NCI-H1436 (cell line): ENCODE results near the gene FLNC.

Experiments
- DNase-seq: peaks from one replicate; lab custom pipeline; 2025; lab: John Stamatoyannopoulos, UW

Gene FLNC

GRCh38 chr7:128891110-128891941 is 61.1 kb downstream of the FLNC start:
- DNase-seq = no peak

- DNase-seq = no peak
Measured at GRCh38 chr7:128891942-128892269, 61.7 kb downstream of the FLNC start.

DNA sequence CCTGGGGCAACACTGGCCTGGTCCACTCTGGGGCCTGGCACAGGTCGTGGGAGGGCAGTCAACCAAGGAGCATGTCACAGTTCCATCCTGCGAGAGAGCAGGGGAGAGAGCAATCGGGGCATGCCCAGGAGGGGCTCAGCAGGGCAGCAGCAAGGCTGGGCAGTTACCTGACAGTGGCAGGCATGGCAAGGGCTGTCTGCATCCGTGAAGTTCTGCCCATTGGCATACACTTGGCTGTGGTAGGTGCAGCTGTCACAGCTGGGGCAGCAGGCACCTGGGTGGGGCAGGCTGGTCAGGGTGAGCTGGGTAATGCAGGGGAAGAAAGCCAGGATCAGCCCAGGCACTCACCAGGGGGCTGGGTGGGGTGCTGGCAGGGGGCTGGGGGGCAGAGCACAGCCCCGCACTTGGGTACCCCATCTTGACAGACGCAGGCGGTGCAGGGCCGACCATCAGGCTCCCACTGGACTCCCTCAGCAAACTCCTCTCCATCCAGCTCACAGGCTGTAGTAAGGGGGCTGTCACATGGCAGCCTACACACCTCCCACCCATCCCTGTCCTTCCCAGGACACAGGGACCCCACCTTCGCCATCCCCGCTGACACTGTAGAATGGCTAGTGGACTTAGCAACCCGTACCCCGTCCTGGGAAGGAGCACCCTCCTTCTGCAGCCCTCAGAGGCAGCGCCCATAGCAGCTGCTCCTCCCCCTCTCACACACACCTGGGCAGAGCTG is 62.5 kb downstream of the FLNC start:
- no peak for DNase-seq

GRCh38 chr7:128893251-128894100 is 63.3 kb downstream of the FLNC start:
- DNase-seq = no peak

GRCh38 chr7:128894101-128894440 is 63.9 kb downstream of the FLNC start:
- no peak for DNase-seq

DNA sequence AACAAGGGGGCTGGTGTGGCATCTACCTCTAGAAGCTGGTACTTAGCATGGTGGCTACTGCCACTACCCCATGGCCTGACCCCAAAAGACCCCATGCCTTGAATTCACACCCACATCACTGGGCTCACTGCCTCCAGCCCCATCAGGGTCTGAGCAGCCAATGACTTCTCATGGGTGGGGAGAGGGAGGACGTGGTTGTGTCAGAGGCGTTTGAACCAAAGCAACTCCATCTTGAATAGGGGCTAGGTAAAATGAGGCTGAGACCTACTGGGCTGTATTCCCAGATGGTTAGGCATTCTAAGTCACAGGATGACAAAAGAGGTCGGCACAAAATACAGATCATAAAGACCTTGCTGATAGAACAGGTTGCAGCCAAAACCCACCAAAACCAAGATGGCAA is 65.1 kb downstream of the FLNC start:
- DNase-seq = no peak

DNA sequence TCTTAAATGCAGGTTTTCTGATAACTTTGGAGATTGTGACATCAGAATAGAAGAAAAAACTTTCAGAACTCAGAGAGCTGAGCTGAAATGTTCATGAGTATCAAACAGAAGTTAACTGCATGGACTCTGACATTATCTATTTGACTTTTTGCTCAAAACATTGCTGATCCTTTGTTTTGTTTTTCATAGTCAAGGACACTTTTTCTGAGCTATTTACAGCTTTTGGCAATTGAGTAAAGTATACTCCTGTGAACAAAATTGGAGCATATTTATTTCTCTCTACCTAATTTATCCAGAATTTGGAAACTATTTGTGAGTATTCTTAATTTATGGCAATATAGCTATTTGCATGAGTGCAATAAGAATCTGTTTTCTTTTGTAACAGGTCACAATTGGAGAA is 69.2 kb downstream of the FLNC start:
- DNase-seq = no peak

- no peak for DNase-seq
Measured at GRCh38 chr7:128900237-128900636, 70.0 kb downstream of the FLNC start.

DNA sequence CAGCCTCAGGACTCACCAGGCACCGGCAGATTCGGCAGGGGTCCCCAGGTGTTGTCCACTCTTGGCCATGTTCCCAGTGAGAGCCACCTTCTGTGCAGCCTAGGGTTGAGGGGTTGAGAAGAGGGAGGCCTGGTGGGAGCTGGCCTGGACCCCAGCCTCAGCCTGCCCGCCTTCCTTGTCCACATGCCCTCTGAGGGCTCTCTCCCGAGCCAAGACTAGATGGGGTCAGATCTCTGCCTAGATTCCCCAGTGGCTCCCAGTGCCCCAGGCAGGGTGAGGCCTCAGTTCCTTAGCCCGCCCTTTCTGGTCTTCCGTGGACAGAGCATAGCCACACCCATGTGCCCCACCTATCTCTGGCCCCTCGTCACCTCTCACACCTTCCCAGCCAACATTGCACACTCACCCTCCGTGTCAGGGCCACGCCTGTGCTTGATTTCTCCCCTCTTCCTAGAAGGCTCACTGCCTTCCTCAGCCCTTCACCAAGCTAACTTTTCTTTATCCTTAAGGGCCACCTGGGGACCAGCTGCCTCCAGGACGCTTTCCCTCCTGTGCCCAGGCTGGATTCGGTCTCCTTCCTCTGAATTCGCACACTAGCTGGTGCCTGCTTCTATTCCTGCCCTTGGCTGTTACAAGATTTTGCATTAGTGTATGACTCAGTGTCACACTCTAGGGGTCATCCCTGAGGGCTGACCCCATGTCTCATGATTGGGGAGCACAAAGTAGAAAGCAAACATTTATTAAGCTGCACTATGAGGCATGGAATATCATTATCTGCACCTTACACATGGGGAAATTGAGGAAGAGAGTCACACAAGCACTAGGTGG is 72.8 kb downstream of the FLNC start:
- no peak for DNase-seq

DNA sequence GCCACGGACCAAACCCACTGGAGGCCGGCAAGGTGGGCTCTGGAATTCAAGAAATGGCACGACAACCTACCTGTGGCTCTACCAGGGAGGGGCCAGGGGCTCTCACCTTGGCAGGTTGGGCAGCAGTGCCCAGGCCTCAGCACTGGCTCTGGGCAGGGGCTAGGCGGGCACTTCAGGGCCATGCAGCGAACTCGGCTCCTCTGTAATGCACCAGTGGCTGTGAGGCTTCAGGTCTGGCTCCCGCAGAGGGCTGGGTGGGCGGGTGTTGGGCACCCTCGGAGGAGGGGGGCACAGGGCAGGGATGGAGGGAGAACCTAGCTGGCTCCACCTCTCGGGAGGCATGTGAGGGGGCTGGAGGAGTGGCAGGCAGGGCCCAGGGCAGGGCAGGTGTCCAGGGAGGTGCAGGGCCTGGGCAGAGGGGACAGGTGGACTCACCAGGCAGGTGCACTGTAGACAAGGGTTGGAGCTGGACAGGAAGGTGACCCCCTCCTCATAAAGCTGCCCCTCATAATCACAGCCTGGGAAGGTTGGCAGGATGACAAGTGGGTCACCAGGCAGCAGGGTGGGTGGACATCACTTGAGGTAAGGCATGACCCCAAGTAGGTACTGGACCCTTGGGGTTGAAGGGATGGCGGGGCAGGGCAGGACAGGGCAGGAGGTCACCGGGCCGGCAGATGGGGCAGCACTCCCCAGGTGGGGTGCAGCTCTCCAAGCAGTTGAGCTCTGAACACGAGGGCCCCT is 73.6 kb downstream of the FLNC start:
- no peak for DNase-seq

- peak; percentile 47 for DNase-seq
Measured at GRCh38 chr7:128904381-128905197, 74.4 kb downstream of the FLNC start.

DNA sequence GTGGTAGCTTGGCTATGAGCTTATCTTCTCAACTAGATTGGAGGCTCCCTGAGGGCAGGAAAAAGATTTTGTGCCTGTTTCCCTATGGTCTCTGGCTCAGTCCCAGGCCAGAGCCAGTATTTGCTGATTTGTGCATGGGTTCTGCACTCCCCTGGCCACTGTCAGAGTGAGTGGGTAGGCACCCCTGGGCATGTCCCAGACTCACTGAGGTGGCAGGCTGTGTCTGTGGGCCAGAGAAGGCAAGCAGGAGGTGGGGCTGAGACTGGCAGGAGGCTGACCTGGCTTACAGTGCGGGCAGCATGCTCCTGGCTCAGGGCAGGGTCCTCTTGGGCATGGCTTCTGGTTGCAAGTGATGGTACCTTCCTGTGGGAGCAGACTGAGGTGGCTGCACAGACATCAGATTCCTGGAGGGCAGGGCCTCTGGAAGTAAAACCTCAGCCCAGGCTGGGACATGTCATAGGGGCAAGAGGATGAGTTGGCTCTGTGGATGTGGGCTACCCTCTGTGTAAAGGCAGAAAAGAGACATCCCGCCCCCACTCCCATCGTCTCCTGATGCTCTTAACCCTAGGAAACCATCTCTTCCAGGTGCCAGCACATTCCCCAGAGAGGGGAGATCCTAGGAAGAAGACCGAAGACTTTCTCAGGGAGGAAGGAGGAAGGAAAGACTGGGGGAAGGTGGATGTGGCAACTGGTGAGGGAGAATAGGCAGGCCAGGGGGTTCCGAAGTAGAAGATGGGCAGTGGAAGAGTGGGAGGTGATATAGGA is 76.0 kb downstream of the FLNC start:
- no peak for DNase-seq

DNA sequence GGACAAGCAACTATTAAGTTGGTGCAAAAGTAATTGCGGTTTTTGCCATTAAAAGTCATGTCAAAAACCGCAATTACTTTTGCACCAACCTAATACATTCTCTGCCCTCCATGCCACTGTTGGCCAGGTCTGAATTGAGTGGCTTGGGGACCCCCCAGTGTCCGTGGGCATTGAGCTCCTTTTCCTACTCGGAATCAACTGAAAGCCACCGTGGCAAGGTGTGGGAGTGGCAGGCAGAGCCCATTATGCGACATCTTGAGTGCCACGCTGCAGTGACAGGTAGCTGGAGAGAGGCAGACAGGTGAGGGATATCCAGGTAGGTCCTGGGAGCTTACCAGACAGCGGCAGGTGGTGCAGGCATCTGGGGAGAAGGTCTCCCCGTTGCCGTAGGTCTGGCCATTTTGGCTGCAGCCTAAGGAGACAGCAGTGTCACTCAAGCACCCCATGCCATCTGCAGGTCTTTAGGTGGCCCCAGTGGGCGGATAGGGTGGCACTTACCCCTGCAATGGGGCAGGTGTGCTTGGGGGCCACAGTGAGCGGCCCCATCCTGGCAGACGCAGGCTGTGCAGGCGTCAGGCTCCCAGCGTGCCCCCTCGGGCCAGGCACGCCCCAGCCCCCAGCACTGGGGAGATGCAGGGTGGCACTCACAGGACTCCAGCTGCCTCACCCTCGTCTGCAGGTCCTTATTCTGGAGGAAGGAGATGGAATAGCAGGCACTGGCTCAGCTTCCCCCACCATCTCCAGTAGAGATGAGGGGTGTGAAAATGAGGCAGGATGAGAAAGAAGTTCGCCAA is 76.8 kb downstream of the FLNC start:
- no peak for DNase-seq
